Purkinje cell (primary cell): ENCODE results near the gene C22orf39. TPM values are rescaled to one million over a fixed set of nuclear protein-coding genes. Genes with fewer than 3 reads are reported as not detected.

Experiments used
- polyA plus RNA-seq: library from polyadenylated mRNA; unstranded; fragments of >200 nt; fragmentation: Nextera tagmentation; gene quantifications from 2 replicates; pipeline ENCODE4 v1.2.1, GENCODE V29; 2014

Gene C22orf39, protein sequence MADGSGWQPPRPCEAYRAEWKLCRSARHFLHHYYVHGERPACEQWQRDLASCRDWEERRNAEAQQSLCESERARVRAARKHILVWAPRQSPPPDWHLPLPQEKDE
- polyA plus RNA-seq, result 46.1 and 46.3 TPM in 2 replicates

DNA sequence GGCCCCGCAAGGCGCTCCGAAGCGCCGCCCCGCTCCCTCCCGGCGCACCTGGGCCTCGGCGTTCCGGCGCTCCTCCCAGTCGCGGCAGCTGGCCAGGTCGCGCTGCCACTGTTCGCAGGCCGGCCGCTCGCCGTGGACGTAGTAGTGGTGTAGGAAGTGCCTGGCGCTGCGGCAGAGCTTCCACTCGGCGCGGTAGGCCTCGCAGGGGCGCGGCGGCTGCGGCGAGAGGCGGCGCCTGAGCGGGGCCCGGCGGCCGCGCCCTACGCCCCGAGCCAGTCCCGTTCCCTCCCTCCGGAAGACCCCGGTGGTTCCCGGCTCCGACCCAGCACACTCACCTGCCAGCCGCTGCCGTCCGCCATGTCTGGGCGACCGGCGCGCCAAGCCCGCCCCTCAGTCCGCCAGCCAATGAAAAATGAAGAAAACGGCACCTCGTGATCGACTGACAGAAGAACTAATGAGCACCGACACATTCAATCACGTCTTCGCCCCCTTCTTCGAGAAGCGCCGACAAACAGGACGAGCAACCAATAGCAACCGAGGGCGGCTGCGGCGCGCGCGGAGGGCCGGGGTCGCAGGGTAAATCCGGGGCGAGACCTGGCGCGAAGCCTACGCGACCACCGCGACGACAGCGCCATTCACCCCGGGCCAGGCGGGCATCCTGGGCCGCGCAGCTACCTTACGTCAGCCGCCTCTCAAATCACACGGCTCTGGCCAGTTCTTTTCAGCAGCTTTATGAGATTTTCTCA, at the start of gene C22orf39:
Gene C22orf39 (minus strand): TSS at position 382 of the 746 bp plus-strand sequence. CDS start 23 bp downstream, at position 359.

DNA sequence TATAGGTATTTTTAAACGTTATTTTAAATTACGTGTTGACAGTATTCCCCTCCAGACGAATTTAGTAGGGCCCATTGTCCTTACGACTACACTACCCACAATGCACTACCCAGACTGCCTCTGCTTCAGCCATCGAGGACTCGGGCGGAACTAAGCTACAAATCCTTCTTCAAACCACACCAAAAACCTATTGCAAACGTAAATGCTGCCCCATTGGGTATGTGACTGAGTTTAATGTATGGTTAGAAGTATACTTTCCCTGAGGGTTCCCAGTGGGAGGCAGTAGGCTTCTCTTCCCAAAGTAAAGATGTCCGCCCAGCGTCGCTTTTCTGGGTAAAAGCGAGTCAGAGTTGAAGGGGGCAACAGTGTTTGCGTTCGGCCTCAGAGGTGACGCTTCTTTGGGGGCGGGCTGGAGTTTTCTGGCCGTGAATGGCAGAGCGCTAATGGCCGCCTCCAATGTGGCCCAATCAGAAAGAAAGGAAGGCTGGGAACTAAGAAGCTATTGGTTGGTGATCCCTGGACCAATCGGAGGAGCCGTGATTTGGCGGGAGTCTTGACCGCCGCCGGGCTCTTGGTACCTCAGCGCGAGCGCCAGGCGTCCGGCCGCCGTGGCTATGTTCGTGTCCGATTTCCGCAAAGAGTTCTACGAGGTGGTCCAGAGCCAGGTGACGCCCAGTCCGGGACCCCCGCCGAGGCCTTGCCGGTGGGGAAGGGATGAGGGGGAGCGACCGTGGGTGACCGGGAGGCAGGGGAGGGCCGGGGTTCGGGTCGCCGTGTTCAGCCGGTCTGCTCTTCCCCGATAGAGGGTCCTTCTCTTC, 32.1 kb upstream of the C22orf39 start, which contains the start of gene CDC45:
Gene CDC45 (plus strand): TSS at position 566 of the 818 bp plus-strand sequence. CDS start 49 bp downstream, at position 615.

DNA sequence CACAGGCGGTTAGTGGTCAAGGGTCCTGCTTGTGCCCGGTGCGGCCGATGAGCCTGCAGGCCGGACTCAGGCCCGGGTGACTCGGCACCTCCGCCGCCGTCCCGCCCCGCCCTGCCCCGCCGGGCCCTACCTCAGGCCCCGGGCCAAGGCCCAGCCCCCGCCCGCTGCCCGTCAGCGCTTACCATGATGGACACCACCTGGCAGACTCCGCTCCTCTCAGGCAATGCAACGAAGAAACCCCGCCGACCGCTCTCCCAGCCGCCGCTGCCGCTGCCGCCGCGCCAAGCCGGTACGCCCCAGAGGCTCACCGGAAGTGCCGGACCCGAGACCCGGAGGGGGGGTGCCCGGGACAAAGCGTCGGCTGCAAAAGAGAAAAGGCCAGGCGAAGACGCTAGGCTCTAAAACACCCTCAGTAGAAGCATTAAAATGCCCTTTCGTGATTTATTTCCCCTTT, 31.4 kb upstream of the C22orf39 start, which contains the start of gene UFD1:
Gene UFD1 (minus strand): TSS at position 293 of the 454 bp plus-strand sequence. CDS start 108 bp downstream, at position 185.

DNA sequence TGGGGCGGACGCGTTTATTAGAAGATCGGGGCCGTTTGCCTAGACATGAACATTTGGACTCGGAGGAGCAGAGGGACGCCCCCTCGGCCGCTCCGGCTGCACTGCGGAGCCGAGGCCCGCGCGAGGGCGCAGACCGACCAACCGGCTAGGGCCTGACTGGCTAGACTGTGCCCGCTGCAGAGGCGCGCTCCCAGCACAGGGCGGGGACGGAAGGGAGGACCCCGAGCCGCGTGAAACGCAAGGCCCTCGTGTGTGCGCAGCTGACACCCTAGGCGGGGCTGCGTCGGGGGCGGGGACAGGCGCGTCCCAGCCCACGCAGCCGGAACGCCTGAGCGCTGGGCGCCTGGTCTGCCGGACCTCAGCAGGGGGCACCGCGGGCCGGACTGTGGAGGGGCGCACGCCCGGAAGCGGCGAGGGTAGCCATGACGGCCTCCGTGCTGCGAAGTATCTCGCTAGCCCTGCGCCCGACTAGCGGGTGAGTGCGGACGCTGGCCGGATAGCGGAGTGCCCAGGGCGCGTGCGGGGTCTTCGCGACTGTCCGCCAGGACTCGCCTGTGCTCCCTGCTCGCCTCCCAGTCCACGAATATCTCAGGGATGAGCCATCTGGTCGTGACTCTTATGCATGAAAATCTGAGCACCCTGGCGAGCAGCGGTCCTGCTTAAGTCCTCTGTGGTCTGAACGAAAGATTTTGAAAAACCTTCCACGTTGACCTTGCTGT, 15.2 kb downstream of the C22orf39 start, which contains the start of gene MRPL40:
Gene MRPL40 (plus strand): TSS at position 413 of the 719 bp plus-strand sequence. CDS start 10 bp downstream, at position 423.

DNA sequence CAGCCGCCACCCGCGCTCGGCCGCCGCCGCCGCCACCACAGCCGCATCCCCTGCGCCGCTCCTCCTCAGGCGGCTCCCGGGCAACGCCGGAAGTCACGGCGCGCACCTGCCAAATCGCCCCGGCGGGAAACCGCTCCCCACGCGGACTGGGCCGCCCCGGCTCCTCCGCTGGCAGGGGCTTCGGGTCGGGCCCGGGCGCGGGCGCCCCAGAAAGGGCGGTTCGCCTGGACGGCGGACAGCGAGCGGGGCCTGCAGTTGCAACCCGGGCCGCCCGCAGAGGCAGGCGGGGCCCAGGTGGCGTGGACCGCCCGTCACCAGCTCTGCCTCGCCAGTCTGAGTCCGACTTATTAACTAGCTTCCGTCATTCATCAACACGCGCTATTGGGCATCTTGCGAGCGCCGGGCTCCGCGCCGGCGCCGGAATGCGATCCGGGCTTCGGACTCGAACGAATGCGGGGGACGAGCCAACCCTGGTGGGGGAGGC, 15.8 kb downstream of the C22orf39 start, which contains the start of gene HIRA:
Gene HIRA (minus strand): TSS at position 85 of the 484 bp plus-strand sequence. CDS start 257 bp downstream, outside the sequence.

Other genes starting within 250 kb of the C22orf39 start
- 0.06 and 0.44 TPM in 2 replicates for gene CLTCL1, start 156.0 kb downstream of the C22orf39 start, polyA plus RNA-seq
- 1.4 and 2.0 TPM in 2 replicates for gene HIRA, start 16.0 kb downstream of the C22orf39 start, polyA plus RNA-seq
- 69.6 and 78.9 TPM in 2 replicates for gene MRPL40, start 15.2 kb downstream of the C22orf39 start, polyA plus RNA-seq
- 44.4 and 54.0 TPM in 2 replicates for gene UFD1, start 31.5 kb upstream of the C22orf39 start, polyA plus RNA-seq
- gene CDC45, start 32.2 kb upstream of the C22orf39 start, polyA plus RNA-seq, result 2.5 and 2.6 TPM in 2 replicates
- 0.17 and 0.28 TPM in 2 replicates for gene CLDN5, start 76.7 kb upstream of the C22orf39 start, polyA plus RNA-seq